HepG2 (cell line): ENCODE results near the gene BCAM. TPM values are rescaled to one million over a fixed set of nuclear protein-coding genes. Genes with fewer than 3 reads are reported as not detected.

Experiments
- ATAC-seq: fragments of 200-7000 bp; cut with Tn5 transposase; 3 replicates; pipeline ENCODE4 v1.9.1; 2020; ENCODE audit warnings: mild to moderate bottlenecking, moderate library complexity
- BruUV-seq: library from RNA; stranded (reverse); fragments of 400-500 nt; replicated peaks from 2 replicates; lab custom pipeline; 2021; lab: Mats Ljungman, UMichigan
- CTCF ChIA-PET: fragments of 300-600 bp; formaldehyde crosslinking; extraction: SDS; loops from one replicate; lab custom pipeline; 2021; ENCODE audit warnings: low total read pairs, inconsistent platforms, low intra/inter-chr PET ratio; lab: Yijun Ruan, JAX
- POLR2A ChIA-PET: fragments of 350-600 bp; sonication (Branson Sonifier 250); formaldehyde crosslinking; loops from one replicate; lab custom pipeline; 2020; ENCODE audit warnings: antibody characterized with exemption, inconsistent platforms; lab: Yijun Ruan, JAX
- DNase-seq: peaks from one replicate; pipeline ENCODE4 v3.0.0-alpha.2; 2015; ENCODE audit warnings: low spot score
- FAIRE-seq: peaks from 3 replicates; lab custom pipeline; 2011; peaks lifted over from hg19 to GRCh38; lab: Jason Lieb, UNC
- H2AFZ ChIP-seq: one replicate; pipeline ENCODE4 v1.6.1; 2011; ENCODE audit warnings: low read length, inconsistent platforms
- H3K27ac ChIP-seq: fragments of 300-600 bp; 3 replicates; pipeline ENCODE4 v1.8.0; 2011; ENCODE audit warnings: mixed run types, mild to moderate bottlenecking, mixed read lengths, low read length, inconsistent platforms; ENCODE audit not compliant: insufficient read depth; ENCODE audit errors: extremely low read length
- H3K27me3 ChIP-seq, 2 experiments: fragments of 200-600 bp in 1 of 2; 2 replicates in 1 of 2; 3 replicates in 1 of 2; pipeline versions ENCODE4 v1.6.0 to v1.8.0; 2011; ENCODE audit warnings: low read length in 2 of 2, mild to moderate bottlenecking in 2 of 2, moderate library complexity in 2 of 2, inconsistent platforms in 1 of 2; ENCODE audit not compliant: insufficient read depth in 2 of 2, control insufficient read depth in 1 of 2
- H3K36me3 ChIP-seq, 2 experiments: fragments of 200-600 bp in 1 of 2; replicated peaks in 1 of 2; 2 replicates in 1 of 2; 3 replicates in 1 of 2; pipeline versions ENCODE4 v1.5.1 to v1.8.0; 2011; ENCODE audit warnings: low read length in 2 of 2, inconsistent platforms in 1 of 2; ENCODE audit not compliant: insufficient read depth in 2 of 2, control insufficient read depth in 1 of 2
- H3K4me1 ChIP-seq: 2 replicates; pipeline ENCODE4 v1.5.1; 2012; ENCODE audit warnings: low read length, inconsistent platforms; ENCODE audit not compliant: insufficient read depth
- H3K4me2 ChIP-seq: 2 replicates; pipeline ENCODE4 v1.6.0; 2011; ENCODE audit warnings: low read depth, low read length, inconsistent platforms
- H3K4me3 ChIP-seq, 3 experiments: fragments of 200-600 bp in 1 of 3; sonication (generic), shearing (Covaris generic) in 1 of 3; replicated peaks in 1 of 3; 2 replicates each; pipeline ENCODE4 v1.5.1; 2011 to 2016; ENCODE audit warnings: low read length in 3 of 3, inconsistent platforms in 2 of 3, low read depth in 2 of 3, mild to moderate bottlenecking in 2 of 3, control low read depth in 1 of 3, mixed read lengths in 1 of 3; ENCODE audit not compliant: insufficient read depth in 1 of 3
- H3K79me2 ChIP-seq: one replicate; pipeline ENCODE4 v1.6.1; 2011; ENCODE audit warnings: low read length, inconsistent platforms; ENCODE audit not compliant: insufficient read depth
- H3K9ac ChIP-seq: 2 replicates; pipeline ENCODE4 v1.6.0; 2011; ENCODE audit warnings: mild to moderate bottlenecking, low read depth, low read length, inconsistent platforms; ENCODE audit not compliant: insufficient read depth
- H3K9me3 ChIP-seq: 2 replicates; pipeline ENCODE4 v1.5.1; 2012; ENCODE audit warnings: mild to moderate bottlenecking, low read length
- H4K20me1 ChIP-seq: 2 replicates; pipeline ENCODE4 v1.6.0; 2011; ENCODE audit warnings: inconsistent platforms, mild to moderate bottlenecking, low read length, moderate library complexity; ENCODE audit not compliant: insufficient read depth
- ATF7 ChIP-seq, 2 experiments: fragments of 450-650 bp in 1 of 2; sonication (generic) in 1 of 2; formaldehyde crosslinking in 1 of 2; IDR thresholded peaks; 2 replicates each; pipeline versions ENCODE4 v1.4.0 to v1.6.1; 2016 to 2020; ENCODE audit warnings: antibody characterized with exemption in 1 of 2, mild to moderate bottlenecking in 1 of 2, missing genetic modification reagents in 1 of 2
- HOXD1 ChIP-seq: sonication (generic); formaldehyde crosslinking; IDR thresholded peaks from 2 replicates; pipeline ENCODE4 v1.5.0; 2020; ENCODE audit warnings: missing genetic modification reagents
- KDM5B ChIP-seq: sonication (generic); formaldehyde crosslinking; IDR thresholded peaks from 2 replicates; pipeline ENCODE4 v1.4.0; 2020; ENCODE audit warnings: missing genetic modification reagents, mild to moderate bottlenecking, borderline replicate concordance
- MED13 ChIP-seq: sonication (generic); formaldehyde crosslinking; IDR thresholded peaks from 2 replicates; pipeline ENCODE4 v1.5.0; 2020; ENCODE audit warnings: missing genetic modification reagents
- RNF2 ChIP-seq: fragments of 450-650 bp; conservative IDR thresholded peaks from 2 replicates; pipeline ENCODE4 v1.6.1; 2016; ENCODE audit warnings: low read depth
- ZNF501 ChIP-seq: sonication (generic); formaldehyde crosslinking; IDR thresholded peaks from 2 replicates; pipeline ENCODE4 v1.5.1; 2020; ENCODE audit warnings: mild to moderate bottlenecking, moderate library complexity, missing genetic modification reagents
- ZNF879 ChIP-seq: sonication (generic); formaldehyde crosslinking; IDR thresholded peaks from 2 replicates; pipeline ENCODE4 v1.8.1; 2023; ENCODE audit warnings: missing genetic modification reagents
- WGBS: methylation state at CpG from one replicate; pipeline ENCODE4 v1.1.6; 2017; ENCODE audit warnings: low lambda C conversion rate; 5-methylcytosine and 5-hydroxymethylcytosine counted together
- in situ Hi-C: cut with HindIII; loops from 2 replicates; pipeline ENCODE4 v1.10.0; 2017; ENCODE audit warnings: low pct_unique_long_range_greater_than_20kb; ENCODE audit not compliant: extremely low pct_ligation_motif_present
- intact Hi-C: fragments of 100-400 bp; cut with micrococcal nuclease; formaldehyde crosslinking; loops from one replicate; pipeline ENCODE4 v1.10.0; 2022; ENCODE audit not compliant: unreplicated experiment
- polyA plus RNA-seq, 8 experiments: library from polyadenylated mRNA; depleted of rRNA in 3 of 8; stranded (reverse) in 7 of 8; unstranded in 1 of 8; fragments of >200 nt; fragmentation: Illumina TruSeq in 4 of 8; extraction: Trizol in 4 of 8; gene quantifications; 2 replicates each; pipeline versions ENCODE4 v1.2.1 to v1.2.3, GENCODE V29; 2011 to 2016; ENCODE audit warnings: low read depth in 4 of 8, missing spikeins in 1 of 8, mixed read lengths in 1 of 8; ENCODE audit not compliant: insufficient read depth in 1 of 8
- total RNA-seq, 5 experiments: library from RNA; depleted of rRNA; stranded (reverse); fragments of >200 nt; fragmentation: Illumina TruSeq; extraction: Trizol; gene quantifications; 2 replicates each; pipeline ENCODE4 v1.2.3, GENCODE V29; 2016; ENCODE audit warnings: low read depth in 1 of 5
- TF ChIP-seq, protein P1 (sequence below): sonication (generic); formaldehyde crosslinking; IDR thresholded peaks from 2 replicates; pipeline ENCODE4 v1.4.0; 2020; ENCODE audit warnings: mild to moderate bottlenecking, missing genetic modification reagents
- TF ChIP-seq, protein P2 (sequence below): sonication (generic); formaldehyde crosslinking; IDR thresholded peaks from 2 replicates; pipeline ENCODE4 v1.5.0; 2020; ENCODE audit warnings: mild to moderate bottlenecking, missing genetic modification reagents
- TF ChIP-seq, protein P3 (sequence below): sonication (generic); formaldehyde crosslinking; IDR thresholded peaks from 2 replicates; pipeline ENCODE4; 2020; ENCODE audit warnings: missing genetic modification reagents, mild to moderate bottlenecking, borderline replicate concordance
- TF ChIP-seq, protein P4 (sequence below): sonication (generic); formaldehyde crosslinking; IDR thresholded peaks from 2 replicates; pipeline ENCODE4 v1.4.0; 2020; ENCODE audit warnings: mild to moderate bottlenecking, missing genetic modification reagents

BCAM gene
- total and polyA plus RNA-seq, 2 of the 13 experiments (the other 11 are each of a cell fraction or from before 2014, with no cell fraction given), result 51.2 to 62.7 TPM

DNA sequence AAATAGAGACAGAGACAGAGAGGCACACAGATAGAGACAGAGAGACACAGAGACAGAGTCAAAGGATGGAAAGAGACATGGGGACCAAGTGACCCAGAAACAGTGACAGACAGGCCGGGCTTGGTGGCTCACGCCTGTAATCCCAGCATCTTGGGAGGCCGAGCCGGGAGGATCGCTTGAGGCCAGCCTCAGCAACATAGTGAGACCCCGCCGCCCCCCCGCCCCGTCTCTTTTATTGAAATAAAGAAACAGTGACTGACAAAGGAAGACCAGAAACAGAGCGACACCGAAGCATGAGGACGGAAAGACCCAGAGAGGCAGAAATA is 36.3 kb downstream of the BCAM start:
- POLR2A ChIA-PET, result interaction anchor here (0.6 to 2.0 kb wide), 20 partner anchors 12 to 1045 kb away, joined by 3 to 23 read pairs (median 4); partner anchors contain the start of genes CLPTM1 and TOMM40
- no peak for FAIRE-seq
- DNase-seq, result no peak
- Histone ChIP-seq H4K20me1 (peaks cover 23% of the 10 kb centered on the region), H3K4me3 (peak overlapping the region; percentile 65 to 79 (median 76)), H3K4me1 (peaks cover 42% of the 10 kb centered on the region), H3K36me3 (peaks cover 0 to 4% of the 10 kb centered on the region in 2 experiments; a peak in 1 of 5 replicates), H3K9ac (peak overlapping the region; percentile 65; the same call in 1 of the 2 replicates), H3K79me2 (peaks cover 41% of the 10 kb centered on the region), H3K9me3 (no peaks in the 10 kb centered on the region), H3K27ac (peak overlapping the region; percentile 76), H3K27me3 (no peaks in the 10 kb centered on the region; a peak in 1 of 5 replicates), H2AFZ (no peak overlapping the region), H3K4me2 (peak overlapping the region; percentile 92)
- ATAC-seq, result peak; percentile 1; the same call in 1 of the 3 replicates
- in situ Hi-C loops (loop anchor here (5.0 to 10.0 kb wide), 2 partner anchors 50 to 158 kb away; no protein-coding TSS in a partner anchor), intact Hi-C loops (loop anchor here (1.0 to 10.0 kb wide), 5 partner anchors 37 to 156 kb away; partner anchors contain the start of gene CLPTM1)
- CTCF ChIA-PET, result interaction anchor here (1.1 to 3.8 kb wide), 10 partner anchors 37 to 156 kb away, joined by 3 to 50 read pairs (median 4); partner anchors contain the start of gene CBLC
- 9% methylated on average over 12 of the region's 12 CpGs for WGBS
- no TSS peak for BruUV-seq
- TF ChIP-seq ZNF879 (CRISPR knock-in tag) (0 out of 2 replicates have a peak, but pooled peaks have one; percentile 34), KDM5B (CRISPR knock-in tag) (0 out of 2 replicates have a peak, but pooled peaks have one; percentile 6), MED13 (no peak), ZNF501 (CRISPR knock-in tag) (0 out of 2 replicates have a peak, but pooled peaks have one; percentile 1), RNF2 (no peak), HOXD1 (no peak), ATF7 (IDR thresholded peaks at IDR 0.05) (0 out of 2 replicates have a peak, but pooled peaks have one; percentile 0), ATF7 (CRISPR knock-in tag; IDR thresholded peaks at IDR 0.05) (no peak)
- TF ChIP-seq, protein P1, sequence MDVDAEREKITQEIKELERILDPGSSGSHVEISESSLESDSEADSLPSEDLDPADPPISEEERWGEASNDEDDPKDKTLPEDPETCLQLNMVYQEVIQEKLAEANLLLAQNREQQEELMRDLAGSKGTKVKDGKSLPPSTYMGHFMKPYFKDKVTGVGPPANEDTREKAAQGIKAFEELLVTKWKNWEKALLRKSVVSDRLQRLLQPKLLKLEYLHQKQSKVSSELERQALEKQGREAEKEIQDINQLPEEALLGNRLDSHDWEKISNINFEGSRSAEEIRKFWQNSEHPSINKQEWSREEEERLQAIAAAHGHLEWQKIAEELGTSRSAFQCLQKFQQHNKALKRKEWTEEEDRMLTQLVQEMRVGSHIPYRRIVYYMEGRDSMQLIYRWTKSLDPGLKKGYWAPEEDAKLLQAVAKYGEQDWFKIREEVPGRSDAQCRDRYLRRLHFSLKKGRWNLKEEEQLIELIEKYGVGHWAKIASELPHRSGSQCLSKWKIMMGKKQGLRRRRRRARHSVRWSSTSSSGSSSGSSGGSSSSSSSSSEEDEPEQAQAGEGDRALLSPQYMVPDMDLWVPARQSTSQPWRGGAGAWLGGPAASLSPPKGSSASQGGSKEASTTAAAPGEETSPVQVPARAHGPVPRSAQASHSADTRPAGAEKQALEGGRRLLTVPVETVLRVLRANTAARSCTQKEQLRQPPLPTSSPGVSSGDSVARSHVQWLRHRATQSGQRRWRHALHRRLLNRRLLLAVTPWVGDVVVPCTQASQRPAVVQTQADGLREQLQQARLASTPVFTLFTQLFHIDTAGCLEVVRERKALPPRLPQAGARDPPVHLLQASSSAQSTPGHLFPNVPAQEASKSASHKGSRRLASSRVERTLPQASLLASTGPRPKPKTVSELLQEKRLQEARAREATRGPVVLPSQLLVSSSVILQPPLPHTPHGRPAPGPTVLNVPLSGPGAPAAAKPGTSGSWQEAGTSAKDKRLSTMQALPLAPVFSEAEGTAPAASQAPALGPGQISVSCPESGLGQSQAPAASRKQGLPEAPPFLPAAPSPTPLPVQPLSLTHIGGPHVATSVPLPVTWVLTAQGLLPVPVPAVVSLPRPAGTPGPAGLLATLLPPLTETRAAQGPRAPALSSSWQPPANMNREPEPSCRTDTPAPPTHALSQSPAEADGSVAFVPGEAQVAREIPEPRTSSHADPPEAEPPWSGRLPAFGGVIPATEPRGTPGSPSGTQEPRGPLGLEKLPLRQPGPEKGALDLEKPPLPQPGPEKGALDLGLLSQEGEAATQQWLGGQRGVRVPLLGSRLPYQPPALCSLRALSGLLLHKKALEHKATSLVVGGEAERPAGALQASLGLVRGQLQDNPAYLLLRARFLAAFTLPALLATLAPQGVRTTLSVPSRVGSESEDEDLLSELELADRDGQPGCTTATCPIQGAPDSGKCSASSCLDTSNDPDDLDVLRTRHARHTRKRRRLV, result 0 out of 2 replicates have a peak, but pooled peaks have one; percentile 42
- TF ChIP-seq, protein P2, sequence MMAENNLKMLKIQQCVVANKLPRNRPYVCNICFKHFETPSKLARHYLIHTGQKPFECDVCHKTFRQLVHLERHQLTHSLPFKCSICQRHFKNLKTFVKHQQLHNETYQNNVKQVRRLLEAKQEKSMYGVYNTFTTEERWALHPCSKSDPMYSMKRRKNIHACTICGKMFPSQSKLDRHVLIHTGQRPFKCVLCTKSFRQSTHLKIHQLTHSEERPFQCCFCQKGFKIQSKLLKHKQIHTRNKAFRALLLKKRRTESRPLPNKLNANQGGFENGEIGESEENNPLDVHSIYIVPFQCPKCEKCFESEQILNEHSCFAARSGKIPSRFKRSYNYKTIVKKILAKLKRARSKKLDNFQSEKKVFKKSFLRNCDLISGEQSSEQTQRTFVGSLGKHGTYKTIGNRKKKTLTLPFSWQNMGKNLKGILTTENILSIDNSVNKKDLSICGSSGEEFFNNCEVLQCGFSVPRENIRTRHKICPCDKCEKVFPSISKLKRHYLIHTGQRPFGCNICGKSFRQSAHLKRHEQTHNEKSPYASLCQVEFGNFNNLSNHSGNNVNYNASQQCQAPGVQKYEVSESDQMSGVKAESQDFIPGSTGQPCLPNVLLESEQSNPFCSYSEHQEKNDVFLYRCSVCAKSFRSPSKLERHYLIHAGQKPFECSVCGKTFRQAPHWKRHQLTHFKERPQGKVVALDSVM (CRISPR knock-in tag), result peak; percentile 100
- TF ChIP-seq, protein P3, sequence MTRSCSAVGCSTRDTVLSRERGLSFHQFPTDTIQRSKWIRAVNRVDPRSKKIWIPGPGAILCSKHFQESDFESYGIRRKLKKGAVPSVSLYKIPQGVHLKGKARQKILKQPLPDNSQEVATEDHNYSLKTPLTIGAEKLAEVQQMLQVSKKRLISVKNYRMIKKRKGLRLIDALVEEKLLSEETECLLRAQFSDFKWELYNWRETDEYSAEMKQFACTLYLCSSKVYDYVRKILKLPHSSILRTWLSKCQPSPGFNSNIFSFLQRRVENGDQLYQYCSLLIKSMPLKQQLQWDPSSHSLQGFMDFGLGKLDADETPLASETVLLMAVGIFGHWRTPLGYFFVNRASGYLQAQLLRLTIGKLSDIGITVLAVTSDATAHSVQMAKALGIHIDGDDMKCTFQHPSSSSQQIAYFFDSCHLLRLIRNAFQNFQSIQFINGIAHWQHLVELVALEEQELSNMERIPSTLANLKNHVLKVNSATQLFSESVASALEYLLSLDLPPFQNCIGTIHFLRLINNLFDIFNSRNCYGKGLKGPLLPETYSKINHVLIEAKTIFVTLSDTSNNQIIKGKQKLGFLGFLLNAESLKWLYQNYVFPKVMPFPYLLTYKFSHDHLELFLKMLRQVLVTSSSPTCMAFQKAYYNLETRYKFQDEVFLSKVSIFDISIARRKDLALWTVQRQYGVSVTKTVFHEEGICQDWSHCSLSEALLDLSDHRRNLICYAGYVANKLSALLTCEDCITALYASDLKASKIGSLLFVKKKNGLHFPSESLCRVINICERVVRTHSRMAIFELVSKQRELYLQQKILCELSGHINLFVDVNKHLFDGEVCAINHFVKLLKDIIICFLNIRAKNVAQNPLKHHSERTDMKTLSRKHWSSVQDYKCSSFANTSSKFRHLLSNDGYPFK (CRISPR knock-in tag), result peak; percentile 99
- TF ChIP-seq, protein P4, sequence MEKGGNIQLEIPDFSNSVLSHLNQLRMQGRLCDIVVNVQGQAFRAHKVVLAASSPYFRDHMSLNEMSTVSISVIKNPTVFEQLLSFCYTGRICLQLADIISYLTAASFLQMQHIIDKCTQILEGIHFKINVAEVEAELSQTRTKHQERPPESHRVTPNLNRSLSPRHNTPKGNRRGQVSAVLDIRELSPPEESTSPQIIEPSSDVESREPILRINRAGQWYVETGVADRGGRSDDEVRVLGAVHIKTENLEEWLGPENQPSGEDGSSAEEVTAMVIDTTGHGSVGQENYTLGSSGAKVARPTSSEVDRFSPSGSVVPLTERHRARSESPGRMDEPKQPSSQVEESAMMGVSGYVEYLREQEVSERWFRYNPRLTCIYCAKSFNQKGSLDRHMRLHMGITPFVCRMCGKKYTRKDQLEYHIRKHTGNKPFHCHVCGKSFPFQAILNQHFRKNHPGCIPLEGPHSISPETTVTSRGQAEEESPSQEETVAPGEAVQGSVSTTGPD, result 0 out of 2 replicates have a peak, but pooled peaks have one; percentile 11
